Astrocyte of the cerebellum (primary cell): ENCODE data around the gene DIPK1B.
A peak's percentile ranks its signal among the peaks of the same experiment; 100 is the strongest.

Source experiments
- DNase-seq: peaks from one replicate; pipeline ENCODE4 v3.0.0-alpha.2; 2011; ENCODE audit warnings: low read depth
- H3K4me3 ChIP-seq: 2 replicates; pipeline ENCODE4 v1.5.1; 2011; ENCODE audit warnings: mild to moderate bottlenecking, low read depth, low read length, moderate library complexity
- in situ Hi-C: cut with HindIII; loops from 2 replicates; pipeline ENCODE4 v1.10.0; 2017; ENCODE audit warnings: low sequenced_read_pairs
- TF ChIP-seq, protein P1 (sequence below): IDR thresholded peaks from 2 replicates; pipeline ENCODE4 v1.5.1; 2012; ENCODE audit warnings: low read length, low read depth, moderate library complexity, mild to moderate bottlenecking; ENCODE audit errors: missing control alignments

DIPK1B gene

GRCh38 chr9:136711751-136712689, at the start of gene DIPK1B:
Gene DIPK1B, plus strand, starts transcription at chr9:136712572. Its CDS starts 94 bp downstream, at chr9:136712666.
- peak within 1 kb of the TSS; percentile 47 for H3K4me3 ChIP-seq
- TF ChIP-seq, protein P1, sequence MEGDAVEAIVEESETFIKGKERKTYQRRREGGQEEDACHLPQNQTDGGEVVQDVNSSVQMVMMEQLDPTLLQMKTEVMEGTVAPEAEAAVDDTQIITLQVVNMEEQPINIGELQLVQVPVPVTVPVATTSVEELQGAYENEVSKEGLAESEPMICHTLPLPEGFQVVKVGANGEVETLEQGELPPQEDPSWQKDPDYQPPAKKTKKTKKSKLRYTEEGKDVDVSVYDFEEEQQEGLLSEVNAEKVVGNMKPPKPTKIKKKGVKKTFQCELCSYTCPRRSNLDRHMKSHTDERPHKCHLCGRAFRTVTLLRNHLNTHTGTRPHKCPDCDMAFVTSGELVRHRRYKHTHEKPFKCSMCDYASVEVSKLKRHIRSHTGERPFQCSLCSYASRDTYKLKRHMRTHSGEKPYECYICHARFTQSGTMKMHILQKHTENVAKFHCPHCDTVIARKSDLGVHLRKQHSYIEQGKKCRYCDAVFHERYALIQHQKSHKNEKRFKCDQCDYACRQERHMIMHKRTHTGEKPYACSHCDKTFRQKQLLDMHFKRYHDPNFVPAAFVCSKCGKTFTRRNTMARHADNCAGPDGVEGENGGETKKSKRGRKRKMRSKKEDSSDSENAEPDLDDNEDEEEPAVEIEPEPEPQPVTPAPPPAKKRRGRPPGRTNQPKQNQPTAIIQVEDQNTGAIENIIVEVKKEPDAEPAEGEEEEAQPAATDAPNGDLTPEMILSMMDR = no peak
- no peak for DNase-seq
- in situ Hi-C loops = loop anchor here (5.0 kb wide), 1 partner anchor 55 kb away; no protein-coding TSS in a partner anchor

GRCh38 chr9:136662656-136663581, 49.5 kb upstream of the DIPK1B start, which contains the start of gene EGFL7:
Gene EGFL7, plus strand, starts transcription at chr9:136662916. Its CDS starts 5,367 bp downstream, at chr9:136668283.
- TF ChIP-seq, protein P1 = no peak
- no peak within 1 kb of the TSS for H3K4me3 ChIP-seq
- DNase-seq = no peak
- in situ Hi-C loops = no loop called here

- H3K4me3 ChIP-seq = no peak overlapping the region
- in situ Hi-C loops = no loop called here
- TF ChIP-seq, protein P1 = no peak
These were observed 48.1 kb upstream of the DIPK1B start for GRCh38 chr9:136664000-136664915.

GRCh38 chr9:136665111-136665703, 47.2 kb upstream of the DIPK1B start:
- in situ Hi-C loops = no loop called here
- DNase-seq = no peak
- TF ChIP-seq, protein P1 = no peak
- H3K4me3 ChIP-seq = peak overlapping the region; percentile 33

More at GRCh38 chr9:136664000-136664915, 48.1 kb upstream of the DIPK1B start:
- no peak for DNase-seq

GRCh38 chr9:136665704-136666371, 46.5 kb upstream of the DIPK1B start:
- H3K4me3 ChIP-seq = peak overlapping the region; percentile 33
- no peak for DNase-seq
- in situ Hi-C loops = no loop called here
- TF ChIP-seq, protein P1 = no peak
